SK-N-SH (cell line): Measurements from ENCODE around the gene TDO2. TPM values are rescaled to one million over a fixed set of nuclear protein-coding genes. Genes with fewer than 3 reads are reported as not detected.

Experiments used
- CTCF ChIA-PET: fragments of 300-600, 350-600 bp; formaldehyde crosslinking; extraction: SDS; loops from one replicate; lab custom pipeline; 2021; lab: Yijun Ruan, JAX
- POLR2A ChIA-PET: fragments of 350-600 bp; sonication (Branson Sonifier 250); formaldehyde crosslinking; extraction: SDS; loops from one replicate; lab custom pipeline; 2020; ENCODE audit warnings: antibody characterized with exemption, inconsistent platforms; lab: Yijun Ruan, JAX
- DNase-seq: peaks from one replicate; pipeline ENCODE4 v3.0.0; 2012
- H2AFZ ChIP-seq: fragments of 200-600 bp; sonication (generic); 2 replicates; pipeline ENCODE4 v1.8.1; 2016; ENCODE audit warnings: antibody characterized with exemption, mild to moderate bottlenecking, low read depth
- H3F3A ChIP-seq: fragments of 200-600 bp; sonication (generic); replicated peaks from 2 replicates; pipeline ENCODE3; 2016; ENCODE audit warnings: antibody characterized with exemption, mild to moderate bottlenecking; ENCODE audit not compliant: insufficient read depth
- H3K27ac ChIP-seq, 2 experiments: fragments of 200-500 bp in 1 of 2; fragments of 200-600 bp in 1 of 2; sonication (Bioruptor generic) in 1 of 2; sonication (generic), shearing (Covaris generic) in 1 of 2; 2 replicates each; pipeline versions ENCODE4 v1.5.1 to v1.6.1; 2014 to 2016; ENCODE audit warnings: low read depth in 2 of 2, inconsistent platforms in 1 of 2, low read length in 1 of 2, mild to moderate bottlenecking in 1 of 2, mixed read lengths in 1 of 2
- H3K27me3 ChIP-seq: fragments of 200-600 bp; sonication (generic), shearing (Covaris generic); 2 replicates; pipeline ENCODE4 v1.6.1; 2016; ENCODE audit warnings: mixed run types; ENCODE audit not compliant: insufficient read depth
- H3K36me3 ChIP-seq, 2 experiments: fragments of 200-500 bp in 1 of 2; fragments of 200-600 bp in 1 of 2; sonication (Bioruptor generic) in 1 of 2; sonication (generic) in 1 of 2; replicated peaks in 1 of 2; 2 replicates each; pipeline versions ENCODE3 to v1.5.1; 2014 to 2016; ENCODE audit warnings: low read length in 1 of 2, mild to moderate bottlenecking in 1 of 2; ENCODE audit not compliant: insufficient read depth in 2 of 2, control insufficient read depth in 1 of 2
- H3K4me1 ChIP-seq, 2 experiments: fragments of 200-500 bp in 1 of 2; fragments of 200-600 bp in 1 of 2; sonication (Bioruptor generic) in 1 of 2; sonication (generic), shearing (Covaris generic) in 1 of 2; 2 replicates each; pipeline versions ENCODE4 v1.5.1 to v1.6.1; 2014 to 2016; ENCODE audit warnings: low read depth in 1 of 2, low read length in 1 of 2, mixed run types in 1 of 2; ENCODE audit not compliant: insufficient read depth in 2 of 2, control insufficient read depth in 1 of 2
- H3K4me2 ChIP-seq: fragments of 200-600 bp; sonication (generic), shearing (Covaris generic); 2 replicates; pipeline ENCODE4 v1.6.1; 2017; ENCODE audit warnings: mixed run types
- H3K4me3 ChIP-seq, 2 experiments: fragments of 200-500 bp in 1 of 2; fragments of 200-600 bp in 1 of 2; sonication (Bioruptor generic) in 1 of 2; sonication (generic), shearing (Covaris generic) in 1 of 2; 2 replicates each; pipeline versions ENCODE4 v1.5.1 to v1.8.1; 2014 to 2016; ENCODE audit warnings: low read depth in 2 of 2, inconsistent platforms in 1 of 2, low read length in 1 of 2, mild to moderate bottlenecking in 1 of 2, mixed read lengths in 1 of 2, moderate library complexity in 1 of 2
- H3K79me2 ChIP-seq: fragments of 200-600 bp; sonication (generic); 2 replicates; pipeline ENCODE4 v1.8.1; 2017; ENCODE audit warnings: mild to moderate bottlenecking; ENCODE audit not compliant: insufficient read depth
- H3K9ac ChIP-seq: fragments of 200-600 bp; sonication (generic); 2 replicates; pipeline ENCODE4 v1.6.1; 2017; ENCODE audit warnings: mixed run types
- H3K9me2 ChIP-seq: fragments of 200-600 bp; sonication (generic); 2 replicates; pipeline ENCODE4 v1.6.1; 2017; ENCODE audit warnings: mixed run types
- H3K9me3 ChIP-seq: fragments of 200-600 bp; sonication (generic); 2 replicates; pipeline ENCODE4 v1.6.1; 2017; ENCODE audit warnings: mixed run types, mild to moderate bottlenecking, moderate library complexity
- H4K20me1 ChIP-seq: fragments of 200-600 bp; sonication (generic); 2 replicates; pipeline ENCODE4 v1.6.1; 2017; ENCODE audit warnings: mild to moderate bottlenecking, mixed run types; ENCODE audit not compliant: insufficient read depth
- CHD2 ChIP-seq: fragments of 150-350 bp; IDR thresholded peaks from 2 replicates; pipeline ENCODE4 v1.6.1; 2018; ENCODE audit warnings: low read length; ENCODE audit not compliant: partially characterized antibody
- FOXM1 ChIP-seq: IDR thresholded peaks from 2 replicates; pipeline ENCODE4 v1.4.0; 2012; ENCODE audit warnings: low read depth, mild to moderate bottlenecking
- GATA2 ChIP-seq: sonication (generic); formaldehyde crosslinking; IDR thresholded peaks from 2 replicates; pipeline ENCODE4 v1.5.0; 2020; ENCODE audit warnings: mild to moderate bottlenecking, missing genetic modification reagents
- IRF3 ChIP-seq: fragments of 150-350 bp; IDR thresholded peaks from 2 replicates; pipeline ENCODE4 v1.6.1; 2016; ENCODE audit warnings: mild to moderate bottlenecking, low read depth, low read length
- JUND ChIP-seq: IDR thresholded peaks from 2 replicates; pipeline ENCODE4 v1.4.0; 2012
- MXI1 ChIP-seq: IDR thresholded peaks from 2 replicates; pipeline ENCODE4 v1.6.1; 2012; ENCODE audit warnings: mild to moderate bottlenecking, low read depth, low read length, improper control_type of control experiment
- NRF1 ChIP-seq: IDR thresholded peaks from 2 replicates; pipeline ENCODE4 v1.6.1; 2012; ENCODE audit warnings: low read depth, mild to moderate bottlenecking, low read length
- PBX3 ChIP-seq: IDR thresholded peaks from 2 replicates; pipeline ENCODE4; 2012
- RAD21 ChIP-seq: IDR thresholded peaks from 2 replicates; pipeline ENCODE4 v1.6.1; 2012; ENCODE audit warnings: mild to moderate bottlenecking, low read length
- REST ChIP-seq: IDR thresholded peaks from 2 replicates; pipeline ENCODE4 v1.6.1; 2012; ENCODE audit warnings: mild to moderate bottlenecking, low read depth, low read length, moderate library complexity
- RFX5 ChIP-seq: IDR thresholded peaks from 2 replicates; pipeline ENCODE4 v1.6.1; 2012; ENCODE audit warnings: mild to moderate bottlenecking, improper control_type of control experiment, low read length
- SIN3A ChIP-seq: IDR thresholded peaks from 2 replicates; pipeline ENCODE4 v1.6.1; 2012; ENCODE audit warnings: low read depth, mild to moderate bottlenecking, low read length, moderate library complexity, borderline replicate concordance
- TAF1 ChIP-seq: IDR thresholded peaks from 2 replicates; pipeline ENCODE4 v1.6.1; 2012; ENCODE audit warnings: low read depth, mild to moderate bottlenecking, low read length, moderate library complexity, borderline replicate concordance
- TCF12 ChIP-seq: IDR thresholded peaks from 2 replicates; pipeline ENCODE4 v1.4.0; 2012
- ZBTB33 ChIP-seq: IDR thresholded peaks from 2 replicates; pipeline ENCODE4 v1.4.0; 2012; ENCODE audit warnings: low read depth, borderline replicate concordance
- WGBS: methylation state at CpG from one replicate; pipeline ENCODE4 v1.1.6; 2017; ENCODE audit warnings: low lambda C conversion rate; 5-methylcytosine and 5-hydroxymethylcytosine counted together
- polyA plus RNA-seq, 3 experiments: library from polyadenylated mRNA; depleted of rRNA; stranded (reverse); fragments of >200 nt; gene quantifications; 2 replicates each; pipeline ENCODE4 v1.2.3, GENCODE V29; 2012

The TDO2 gene
- polyA plus RNA-seq, 1 of the 3 experiments (the other 2 are of a cell fraction), result not detected

DNA sequence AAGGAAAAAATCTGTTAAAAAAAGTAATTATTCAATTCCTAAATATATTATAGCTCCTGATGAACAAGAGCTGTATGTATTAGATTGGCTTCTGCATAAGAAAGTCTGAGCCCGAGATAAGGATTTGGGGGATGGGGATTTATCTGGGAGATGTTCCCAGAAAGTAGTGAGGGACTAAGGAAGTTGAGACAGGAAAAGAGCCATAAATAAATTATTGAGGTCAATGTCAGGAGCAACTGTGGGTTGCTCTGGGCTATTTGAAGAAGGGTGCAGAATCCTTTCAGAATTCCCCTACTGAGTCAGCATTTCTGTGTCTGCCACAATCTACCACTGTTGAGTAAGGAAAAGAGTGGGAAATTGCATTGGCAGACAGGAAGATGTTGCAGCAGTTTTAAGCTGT is 3.1 kb upstream of the TDO2 start:
- DNase-seq, result no peak
- no peaks in the 10 kb centered on the region for H3K79me2 ChIP-seq
- no peaks in the 10 kb centered on the region for H3F3A ChIP-seq
- no peaks in the 10 kb centered on the region for H3K4me1 ChIP-seq
- 39% methylated on average over 1 of the region's 1 CpG for WGBS
- no peak overlapping the region for H3K4me2 ChIP-seq
- H3K27ac ChIP-seq, result no peak overlapping the region
- no peaks in the 10 kb centered on the region for H3K9me3 ChIP-seq
- H4K20me1 ChIP-seq, result no peaks in the 10 kb centered on the region
- no peak overlapping the region; the same call in 1 of the 2 replicates for H2AFZ ChIP-seq
- H3K4me3 ChIP-seq, result no peak overlapping the region
- H3K27me3 ChIP-seq, result no peaks in the 10 kb centered on the region
- no peak overlapping the region for H3K9ac ChIP-seq
- CTCF ChIA-PET, result no interaction called here
- TF ChIP-seq FOXM1 (no peak), RFX5 (no peak), GATA2 (CRISPR knock-in tag) (no peak), MXI1 (no peak), CHD2 (no peak)
- TF ChIP-seq, all 33 proteins: peak for 0
- POLR2A ChIA-PET, result no interaction called here
- H3K9me2 ChIP-seq, result no peaks in the 10 kb centered on the region
- H3K36me3 ChIP-seq, result no peaks in the 10 kb centered on the region

DNA sequence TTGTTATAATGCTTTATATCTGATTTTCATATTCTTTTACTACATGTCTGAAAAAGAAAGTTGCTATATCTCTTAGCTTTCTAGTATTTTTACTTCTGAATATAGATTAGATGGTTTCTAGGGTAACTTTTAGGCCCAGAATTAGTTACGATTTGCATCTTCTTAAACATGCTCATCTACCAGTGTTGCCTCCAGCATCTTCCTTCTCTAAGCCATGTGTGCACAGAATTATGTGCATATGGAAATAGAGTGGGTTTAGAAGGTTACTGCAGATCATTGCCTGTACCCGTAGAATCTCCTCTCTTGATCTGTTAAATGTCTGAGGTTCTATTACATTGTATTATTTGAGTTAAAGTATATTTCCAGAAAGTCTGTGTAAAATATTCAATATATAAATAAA is 2.5 kb upstream of the TDO2 start:
- ChIA-PET POLR2A (no interaction called here), CTCF (no interaction called here)
- no peaks in the 10 kb centered on the region for H3K9me2 ChIP-seq
- no peak overlapping the region for H3K9ac ChIP-seq
- H3K4me2 ChIP-seq, result no peak overlapping the region
- no peak overlapping the region for H3K27ac ChIP-seq
- H3F3A ChIP-seq, result no peaks in the 10 kb centered on the region
- no peaks in the 10 kb centered on the region for H3K36me3 ChIP-seq
- H3K27me3 ChIP-seq, result no peaks in the 10 kb centered on the region
- TF ChIP-seq NRF1 (no peak), RAD21 (no peak), JUND (no peak), TCF12 (no peak)
- TF ChIP-seq, all 33 proteins: peak for 0
- Histone ChIP-seq H3K9me3 (no peaks in the 10 kb centered on the region), H2AFZ (no peak overlapping the region), H3K4me1 (no peaks in the 10 kb centered on the region), H3K79me2 (no peaks in the 10 kb centered on the region), H4K20me1 (no peaks in the 10 kb centered on the region), H3K4me3 (no peak overlapping the region)
- 62% methylated on average over 2 of the region's 2 CpGs for WGBS
- DNase-seq, result no peak

GRCh38 chr4:155904331-155904730 is 835 bp downstream of the TDO2 start:
- DNase-seq, result no peak
- H4K20me1 ChIP-seq, result no peaks in the 10 kb centered on the region
- no peaks in the 10 kb centered on the region for H3K36me3 ChIP-seq
- no peaks in the 10 kb centered on the region for H3K9me2 ChIP-seq
- H3K9me3 ChIP-seq, result no peaks in the 10 kb centered on the region
- peaks cover 0 to 5% of the 10 kb centered on the region in 2 experiments; a peak in 1 of 4 replicates for H3K4me1 ChIP-seq
- 27% methylated on average over 3 of the region's 3 CpGs for WGBS
- H3K4me2 ChIP-seq, result no peak overlapping the region
- no peaks in the 10 kb centered on the region for H3F3A ChIP-seq
- TF ChIP-seq TAF1, result no peak
- no peak for TF ChIP-seq REST
- TF ChIP-seq CHD2, result no peak
- TF ChIP-seq PBX3, result no peak
- TF ChIP-seq IRF3, result no peak
- no peak for TF ChIP-seq SIN3A
- no peak for TF ChIP-seq ZBTB33
- TF ChIP-seq, all 33 proteins: peak for 0
- no peak overlapping the region for H2AFZ ChIP-seq
- CTCF ChIA-PET, result no interaction called here
- no peak overlapping the region for H3K27ac ChIP-seq
- POLR2A ChIA-PET, result no interaction called here
- no peaks in the 10 kb centered on the region for H3K27me3 ChIP-seq
- no peak overlapping the region for H3K9ac ChIP-seq
- no peak overlapping the region for H3K4me3 ChIP-seq
- no peaks in the 10 kb centered on the region for H3K79me2 ChIP-seq
